HepG2 (cell line): ENCODE measurements around the gene SLC29A1. TPM values are rescaled to one million over a fixed set of nuclear protein-coding genes. Genes with fewer than 3 reads are reported as not detected.
A peak's percentile ranks its signal among the peaks of the same experiment; 100 is the strongest.

ENCODE experiments used
- ATRX ChIP-seq: sonication (generic); formaldehyde crosslinking; IDR thresholded peaks from 2 replicates; pipeline ENCODE4 v1.4.0; 2020; ENCODE audit warnings: missing genetic modification reagents, borderline replicate concordance
- BHLHE40 ChIP-seq: IDR thresholded peaks from 2 replicates; pipeline ENCODE4 v1.6.1; 2011; ENCODE audit warnings: low read length, improper control_type of control experiment
- CC2D1A ChIP-seq: sonication (generic); formaldehyde crosslinking; IDR thresholded peaks from 2 replicates; pipeline ENCODE4 v1.8.1; 2023; ENCODE audit warnings: mild to moderate bottlenecking, missing genetic modification reagents
- DRAP1 ChIP-seq: IDR thresholded peaks from 2 replicates; pipeline ENCODE4 v1.6.1; 2016; ENCODE audit warnings: missing genetic modification reagents, missing compliant biosample characterization
- FOSL2 ChIP-seq: sonication (generic); formaldehyde crosslinking; IDR thresholded peaks from 2 replicates; pipeline ENCODE4 v1.4.0; 2020; ENCODE audit warnings: missing genetic modification reagents
- HMGA1 ChIP-seq: sonication (generic); formaldehyde crosslinking; conservative IDR thresholded peaks from 2 replicates; pipeline ENCODE4 v1.4.0; 2020; ENCODE audit warnings: missing genetic modification reagents
- HOXA7 ChIP-seq: sonication (generic); formaldehyde crosslinking; IDR thresholded peaks from 2 replicates; pipeline ENCODE4 v1.8.1; 2022; ENCODE audit warnings: mild to moderate bottlenecking, missing genetic modification reagents, moderate library complexity
- KDM5B ChIP-seq: sonication (generic); formaldehyde crosslinking; IDR thresholded peaks from 2 replicates; pipeline ENCODE4 v1.4.0; 2020; ENCODE audit warnings: missing genetic modification reagents, mild to moderate bottlenecking, borderline replicate concordance
- KLF6 ChIP-seq: IDR thresholded peaks from 2 replicates; pipeline ENCODE4 v1.8.0; 2016; ENCODE audit warnings: missing biosample characterization, missing genetic modification reagents
- MAFK ChIP-seq, 2 experiments: IDR thresholded peaks in 1 of 2; conservative IDR thresholded peaks in 1 of 2; 2 replicates each; pipeline ENCODE4 v1.6.1; 2011; ENCODE audit warnings: improper control_type of control experiment in 2 of 2, low read length in 2 of 2
- MIER3 ChIP-seq: IDR thresholded peaks from 2 replicates; pipeline ENCODE4 v1.6.1; 2016; ENCODE audit warnings: missing compliant biosample characterization, borderline replicate concordance
- NR2F6 ChIP-seq, 2 experiments: IDR thresholded peaks; 2 replicates each; pipeline ENCODE4 v1.6.1; 2016; ENCODE audit warnings: antibody characterized with exemption in 1 of 2, mild to moderate bottlenecking in 1 of 2
- PREB ChIP-seq: sonication (generic); formaldehyde crosslinking; IDR thresholded peaks from 2 replicates; pipeline ENCODE4 v1.4.0; 2020; ENCODE audit warnings: missing genetic modification reagents
- RBM39 ChIP-seq: fragments of 200-400 bp; formaldehyde crosslinking; IDR thresholded peaks from one replicate; pipeline ENCODE4 v1.6.1; 2018; ENCODE audit warnings: antibody characterized with exemption, mild to moderate bottlenecking, low read depth, low read length; ENCODE audit not compliant: poor library complexity, severe bottlenecking
- RFXANK ChIP-seq: IDR thresholded peaks from 2 replicates; pipeline ENCODE4 v1.6.1; 2016
- TAF1 ChIP-seq: sonication (generic); formaldehyde crosslinking; IDR thresholded peaks from 2 replicates; pipeline ENCODE4 v1.4.0; 2020; ENCODE audit warnings: missing genetic modification reagents
- TFE3 ChIP-seq: IDR thresholded peaks from 2 replicates; pipeline ENCODE4 v1.6.1; 2016
- ZNF350 ChIP-seq: sonication (generic); formaldehyde crosslinking; IDR thresholded peaks from 2 replicates; pipeline ENCODE4 v1.4.0; 2020; ENCODE audit warnings: mild to moderate bottlenecking, low read depth, missing genetic modification reagents, borderline replicate concordance
- ZNF432 ChIP-seq: sonication (generic); formaldehyde crosslinking; IDR thresholded peaks from 2 replicates; pipeline ENCODE4 v1.5.0; 2020; ENCODE audit warnings: missing genetic modification reagents, mild to moderate bottlenecking, borderline replicate concordance
- ZNF546 ChIP-seq: sonication (generic); formaldehyde crosslinking; conservative IDR thresholded peaks from 2 replicates; pipeline ENCODE4 v1.8.1; 2023; ENCODE audit warnings: mild to moderate bottlenecking, missing genetic modification reagents
- ZNF770 ChIP-seq: sonication (generic); formaldehyde crosslinking; IDR thresholded peaks from 2 replicates; pipeline ENCODE4 v1.5.0; 2020; ENCODE audit warnings: mild to moderate bottlenecking, missing genetic modification reagents
- ZSCAN31 ChIP-seq: sonication (generic); formaldehyde crosslinking; IDR thresholded peaks from 2 replicates; pipeline ENCODE4 v1.5.0; 2020; ENCODE audit warnings: low read depth, mild to moderate bottlenecking, missing genetic modification reagents
- polyA plus RNA-seq, 8 experiments: library from polyadenylated mRNA; depleted of rRNA in 3 of 8; stranded (reverse) in 7 of 8; unstranded in 1 of 8; fragments of >200 nt; fragmentation: Illumina TruSeq in 4 of 8; extraction: Trizol in 4 of 8; gene quantifications; 2 replicates each; pipeline versions ENCODE4 v1.2.1 to v1.2.3, GENCODE V29; 2011 to 2016; ENCODE audit warnings: low read depth in 4 of 8, missing spikeins in 1 of 8, mixed read lengths in 1 of 8; ENCODE audit not compliant: insufficient read depth in 1 of 8
- total RNA-seq, 5 experiments: library from RNA; depleted of rRNA; stranded (reverse); fragments of >200 nt; fragmentation: Illumina TruSeq; extraction: Trizol; gene quantifications; 2 replicates each; pipeline ENCODE4 v1.2.3, GENCODE V29; 2016; ENCODE audit warnings: low read depth in 1 of 5
- TF ChIP-seq, protein P1 (sequence below): sonication (generic); formaldehyde crosslinking; IDR thresholded peaks from 2 replicates; pipeline ENCODE4 v1.4.0; 2020; ENCODE audit warnings: missing genetic modification reagents

SLC29A1 gene
- total and polyA plus RNA-seq, 2 of the 13 experiments (the other 11 are each of a cell fraction or from before 2014, with no cell fraction given), result 43.2 to 106 TPM

DNA sequence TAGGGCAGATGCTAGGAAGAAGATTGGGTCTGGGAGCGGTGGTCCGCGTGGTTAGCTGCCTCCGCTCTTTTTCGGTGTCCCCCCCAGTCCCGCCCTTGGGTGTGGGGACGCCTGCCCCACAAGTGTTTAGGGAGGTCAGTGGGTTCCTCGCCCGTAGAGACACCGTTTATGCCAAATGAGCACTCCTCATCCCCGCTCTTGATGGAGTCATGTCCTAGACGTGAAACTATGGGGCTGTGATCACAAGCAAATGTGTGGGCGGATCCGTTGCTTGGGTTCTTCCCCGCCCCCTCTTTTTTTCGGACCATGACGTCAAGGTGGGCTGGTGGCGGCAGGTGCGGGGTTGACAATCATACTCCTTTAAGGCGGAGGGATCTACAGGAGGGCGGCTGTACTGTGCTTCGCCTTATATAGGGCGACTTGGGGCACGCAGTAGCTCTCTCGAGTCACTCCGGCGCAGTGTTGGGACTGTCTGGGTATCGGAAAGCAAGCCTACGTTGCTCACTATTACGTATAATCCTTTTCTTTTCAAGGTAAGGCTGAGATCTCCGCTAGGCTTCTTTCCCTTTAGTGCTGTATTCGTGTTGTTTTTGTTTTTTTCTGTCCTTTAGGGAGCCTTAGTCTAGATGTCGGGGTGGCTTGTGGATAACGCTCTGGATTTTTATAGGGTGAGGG lies 23.4 kb downstream of the SLC29A1 start, which contains the start of gene HSP90AB1 (continued):
- TF ChIP-seq TFE3 (no peak; the same call in 1 of the 2 replicates), DRAP1 (peak; percentile 100), NR2F6 (IDR thresholded peaks at IDR 0.05) (no peak), NR2F6 (CRISPR knock-in tag; IDR thresholded peaks at IDR 0.05) (no peak), HMGA1 (CRISPR knock-in tag) (no peak), ZNF432 (no peak), MAFK (conservative IDR thresholded peaks at IDR 0.05 in 1 of 2, IDR thresholded peaks at IDR 0.05 in 1 of 2; ENCODE audit: low read length in 2 of 2) (peak; percentile 34 to 55), RBM39 (no peak), ZSCAN31 (CRISPR knock-in tag) (no peak; the same call in 1 of the 2 replicates), MIER3 (CRISPR knock-in tag) (peak; percentile 69), BHLHE40 (peak; percentile 68), HOXA7 (CRISPR knock-in tag) (no peak), CC2D1A (no peak), ZNF770 (CRISPR knock-in tag) (no peak), PREB (CRISPR knock-in tag) (no peak), ZNF546 (CRISPR knock-in tag) (no peak), TAF1 (CRISPR knock-in tag) (peak; percentile 99), RFXANK (no peak; the same call in 1 of the 2 replicates), KLF6 (peak; percentile 74), ATRX (CRISPR knock-in tag) (0 out of 2 replicates have a peak, but pooled peaks have one; percentile 84), KDM5B (no peak), ZNF350 (peak; percentile 46), FOSL2 (CRISPR knock-in tag) (peak; percentile 71)
- TF ChIP-seq, protein P1, sequence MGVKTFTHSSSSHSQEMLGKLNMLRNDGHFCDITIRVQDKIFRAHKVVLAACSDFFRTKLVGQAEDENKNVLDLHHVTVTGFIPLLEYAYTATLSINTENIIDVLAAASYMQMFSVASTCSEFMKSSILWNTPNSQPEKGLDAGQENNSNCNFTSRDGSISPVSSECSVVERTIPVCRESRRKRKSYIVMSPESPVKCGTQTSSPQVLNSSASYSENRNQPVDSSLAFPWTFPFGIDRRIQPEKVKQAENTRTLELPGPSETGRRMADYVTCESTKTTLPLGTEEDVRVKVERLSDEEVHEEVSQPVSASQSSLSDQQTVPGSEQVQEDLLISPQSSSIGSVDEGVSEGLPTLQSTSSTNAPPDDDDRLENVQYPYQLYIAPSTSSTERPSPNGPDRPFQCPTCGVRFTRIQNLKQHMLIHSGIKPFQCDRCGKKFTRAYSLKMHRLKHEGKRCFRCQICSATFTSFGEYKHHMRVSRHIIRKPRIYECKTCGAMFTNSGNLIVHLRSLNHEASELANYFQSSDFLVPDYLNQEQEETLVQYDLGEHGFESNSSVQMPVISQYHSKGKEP (CRISPR knock-in tag), result 0 out of 2 replicates have a peak, but pooled peaks have one; percentile 74
